ENCODE measurements around the gene NRDE2.
"Not testable (repeated sequence)": the region's sequence is repeated elsewhere in the genome, so short reads cannot be mapped to it uniquely, and the experiment has no call there.

The NRDE2 gene

DNA sequence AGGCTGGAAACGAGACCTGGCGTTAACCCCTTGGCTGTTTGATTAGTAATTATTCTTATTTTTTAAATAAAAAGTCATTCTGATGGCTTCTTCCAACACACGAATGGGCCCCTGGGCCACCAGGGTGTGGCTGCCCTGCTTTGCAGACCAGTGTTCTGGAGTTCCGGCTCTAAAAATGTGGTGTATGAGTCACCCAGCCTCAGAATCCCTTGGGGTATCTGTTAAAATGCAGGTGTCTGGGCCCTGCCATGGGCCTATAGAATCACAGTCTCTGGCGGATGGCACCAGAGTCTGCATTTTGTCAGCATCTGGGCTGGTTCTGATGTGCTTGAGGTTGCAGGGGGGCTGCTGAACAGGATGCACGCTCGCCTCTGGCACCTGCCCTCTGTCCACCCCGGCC lies 77.9 kb downstream of the NRDE2 start:
- Histone ChIP-seq H3K27me3 (no peaks in the 10 kb centered on the region), H3K9me3 (no peaks in the 10 kb centered on the region), H3K36me3 (no peaks in the 10 kb centered on the region), H3K27ac (no peak overlapping the region), H3K4me3 (no peak overlapping the region), H3K4me1 (peaks cover 0 to 22% (median 15%) of the 10 kb centered on the region in 4 donors)
- no peak for TF ChIP-seq CTCF (IDR thresholded peaks at IDR 0.05)
- no peak for DNase-seq
- intact Hi-C loops (cut with DNase I; ENCODE audit: low total_unique reads): no loop called here

DNA sequence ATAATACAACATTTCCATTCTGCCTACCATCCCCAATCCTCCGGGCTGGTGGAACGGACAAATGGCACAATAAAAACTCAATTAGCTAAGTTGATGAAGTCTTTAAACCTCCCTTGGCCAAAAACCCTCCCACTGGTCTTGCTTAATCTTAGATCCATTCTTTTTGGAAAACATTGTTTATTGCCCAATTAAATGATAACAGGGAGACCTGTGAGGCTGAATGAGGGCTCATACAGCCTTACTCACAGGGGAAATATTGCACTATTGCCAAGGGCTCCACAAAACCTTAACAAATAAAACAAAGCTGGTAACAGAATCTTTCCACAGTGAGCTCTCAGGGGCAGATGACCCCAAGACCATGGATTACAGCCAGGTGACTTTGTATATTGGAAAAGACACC lies 83.1 kb downstream of the NRDE2 start:
- H3K36me3 ChIP-seq: no peaks in the 10 kb centered on the region
- no peaks in the 10 kb centered on the region for H3K27me3 ChIP-seq
- H3K27ac ChIP-seq: no peak overlapping the region
- DNase-seq: no peak
- no peak for TF ChIP-seq CTCF (IDR thresholded peaks at IDR 0.05)
- H3K9me3 ChIP-seq: no peaks in the 10 kb centered on the region
- H3K4me3 ChIP-seq: no peak overlapping the region
- no peaks in the 10 kb centered on the region for H3K4me1 ChIP-seq
- intact Hi-C loops (cut with DNase I; ENCODE audit: low total_unique reads): no loop called here

GRCh38 chr14:90247441-90247840 lies 84.3 kb downstream of the NRDE2 start:
- H3K27ac ChIP-seq; DNase-seq; H3K36me3 ChIP-seq; H3K4me3 ChIP-seq; intact Hi-C loops (cut with DNase I; ENCODE audit: low total_unique reads); H3K9me3 ChIP-seq; H3K4me1 ChIP-seq; H3K27me3 ChIP-seq: not testable (repeated sequence)

DNA sequence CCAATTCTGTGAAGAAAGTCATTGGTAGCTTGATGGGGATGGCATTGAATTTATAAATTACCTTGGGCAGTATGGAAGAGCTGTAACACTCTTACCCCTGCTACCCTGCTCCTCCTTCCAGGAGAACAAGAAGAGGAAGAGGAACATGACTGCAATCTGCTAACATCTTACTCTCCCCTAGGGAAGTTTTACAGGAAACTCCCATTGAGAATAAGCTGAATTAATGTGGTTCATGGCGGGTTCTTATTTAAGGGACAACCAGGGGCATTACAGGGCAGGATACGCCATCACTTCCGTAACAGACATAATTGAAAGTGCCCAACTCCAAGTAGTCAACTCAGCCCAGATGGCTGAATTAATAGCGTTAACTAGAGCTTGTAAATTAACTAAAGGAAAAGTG lies 84.8 kb downstream of the NRDE2 start:
- intact Hi-C loops (cut with DNase I; ENCODE audit: low total_unique reads): no loop called here
- no peaks in the 10 kb centered on the region for H3K4me1 ChIP-seq
- no peak overlapping the region for H3K4me3 ChIP-seq
- no peak for DNase-seq
- no peak overlapping the region for H3K27ac ChIP-seq
- H3K36me3 ChIP-seq: no peaks in the 10 kb centered on the region
- no peak for TF ChIP-seq CTCF (IDR thresholded peaks at IDR 0.05)
- H3K9me3 ChIP-seq: peaks cover 0 to 1% (median 0%) of the 10 kb centered on the region in 3 donors
- H3K27me3 ChIP-seq: no peaks in the 10 kb centered on the region

DNA sequence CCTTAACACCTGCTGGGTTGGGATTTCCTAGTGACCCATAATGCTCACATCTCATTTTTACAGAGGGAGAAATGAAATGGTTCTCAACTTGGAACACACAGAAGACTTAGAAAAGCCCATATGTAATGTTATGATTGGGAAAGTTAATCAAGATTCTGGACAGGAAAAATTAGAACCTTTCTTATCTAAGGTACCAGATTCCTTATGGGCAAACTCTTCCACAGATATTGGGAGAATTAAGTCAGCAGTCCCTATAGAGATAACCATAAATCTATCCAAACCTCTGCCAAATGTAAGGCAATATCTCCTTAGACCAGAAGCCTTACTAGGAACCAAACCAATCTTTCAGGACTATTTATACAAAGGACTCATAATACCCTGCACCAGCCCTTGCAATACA lies 89.3 kb downstream of the NRDE2 start:
- no peak for TF ChIP-seq CTCF (IDR thresholded peaks at IDR 0.05)
- DNase-seq: no peak
- H3K4me3 ChIP-seq: no peak overlapping the region
- no peaks in the 10 kb centered on the region for H3K36me3 ChIP-seq
- intact Hi-C loops (cut with DNase I; ENCODE audit: low total_unique reads): no loop called here
- H3K27ac ChIP-seq: no peak overlapping the region
- no peaks in the 10 kb centered on the region for H3K27me3 ChIP-seq
- no peaks in the 10 kb centered on the region for H3K4me1 ChIP-seq
- H3K9me3 ChIP-seq: peaks cover 0 to 43% (median 39%) of the 10 kb centered on the region in 3 donors

DNA sequence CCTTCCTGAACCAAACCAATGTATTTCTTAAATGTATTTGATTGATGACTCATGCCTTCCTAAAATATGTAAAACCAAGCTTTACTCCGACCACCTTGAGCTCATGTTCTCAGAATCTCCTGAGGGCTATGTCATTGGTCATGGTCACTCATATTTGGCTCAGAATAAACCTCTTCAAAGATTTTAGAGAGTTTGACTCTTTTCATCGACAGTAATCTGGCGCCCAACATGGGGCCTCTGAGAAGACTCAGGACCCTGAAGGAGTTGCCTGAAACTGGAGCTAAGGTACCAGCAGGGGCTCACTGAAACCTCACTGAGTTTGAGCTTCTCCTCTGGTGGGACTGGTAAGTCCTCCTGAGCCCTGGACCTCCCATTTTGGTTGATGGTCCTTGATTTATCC lies 92.6 kb downstream of the NRDE2 start:
- H3K27ac ChIP-seq: no peak overlapping the region
- no peak for DNase-seq
- TF ChIP-seq CTCF (IDR thresholded peaks at IDR 0.05): no peak
- H3K4me1 ChIP-seq: no peaks in the 10 kb centered on the region
- H3K4me3 ChIP-seq: no peak overlapping the region
- no peaks in the 10 kb centered on the region for H3K36me3 ChIP-seq
- H3K27me3 ChIP-seq: peaks cover 0 to 14% of the 10 kb centered on the region in 2 donors
- H3K9me3 ChIP-seq: peaks cover 0 to 49% (median 44%) of the 10 kb centered on the region in 3 donors
- intact Hi-C loops (cut with DNase I; ENCODE audit: low total_unique reads): no loop called here

Data from tibial artery (tissue), 4 donors.